ENCODE results near the gene CCDC127. TPM values are rescaled to one million over a fixed set of nuclear protein-coding genes. Genes with fewer than 3 reads are reported as not detected.
"Not testable (repeated sequence)": the region's sequence is repeated elsewhere in the genome, so short reads cannot be mapped to it uniquely, and the experiment has no call there.

The CCDC127 gene, protein sequence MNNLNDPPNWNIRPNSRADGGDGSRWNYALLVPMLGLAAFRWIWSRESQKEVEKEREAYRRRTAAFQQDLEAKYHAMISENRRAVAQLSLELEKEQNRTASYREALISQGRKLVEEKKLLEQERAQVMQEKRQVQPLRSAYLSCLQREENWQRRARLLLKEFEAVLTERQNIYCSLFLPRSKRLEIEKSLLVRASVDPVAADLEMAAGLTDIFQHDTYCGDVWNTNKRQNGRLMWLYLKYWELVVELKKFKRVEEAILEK
- total RNA-seq (7.8 and 8.7 TPM in 2 replicates), polyA plus RNA-seq (1.4 and 1.8 TPM in 2 replicates), polyA minus RNA-seq (1.7 and 2.3 TPM in 2 replicates)
- total RNA-seq (2013), result 5.1 TPM

DNA sequence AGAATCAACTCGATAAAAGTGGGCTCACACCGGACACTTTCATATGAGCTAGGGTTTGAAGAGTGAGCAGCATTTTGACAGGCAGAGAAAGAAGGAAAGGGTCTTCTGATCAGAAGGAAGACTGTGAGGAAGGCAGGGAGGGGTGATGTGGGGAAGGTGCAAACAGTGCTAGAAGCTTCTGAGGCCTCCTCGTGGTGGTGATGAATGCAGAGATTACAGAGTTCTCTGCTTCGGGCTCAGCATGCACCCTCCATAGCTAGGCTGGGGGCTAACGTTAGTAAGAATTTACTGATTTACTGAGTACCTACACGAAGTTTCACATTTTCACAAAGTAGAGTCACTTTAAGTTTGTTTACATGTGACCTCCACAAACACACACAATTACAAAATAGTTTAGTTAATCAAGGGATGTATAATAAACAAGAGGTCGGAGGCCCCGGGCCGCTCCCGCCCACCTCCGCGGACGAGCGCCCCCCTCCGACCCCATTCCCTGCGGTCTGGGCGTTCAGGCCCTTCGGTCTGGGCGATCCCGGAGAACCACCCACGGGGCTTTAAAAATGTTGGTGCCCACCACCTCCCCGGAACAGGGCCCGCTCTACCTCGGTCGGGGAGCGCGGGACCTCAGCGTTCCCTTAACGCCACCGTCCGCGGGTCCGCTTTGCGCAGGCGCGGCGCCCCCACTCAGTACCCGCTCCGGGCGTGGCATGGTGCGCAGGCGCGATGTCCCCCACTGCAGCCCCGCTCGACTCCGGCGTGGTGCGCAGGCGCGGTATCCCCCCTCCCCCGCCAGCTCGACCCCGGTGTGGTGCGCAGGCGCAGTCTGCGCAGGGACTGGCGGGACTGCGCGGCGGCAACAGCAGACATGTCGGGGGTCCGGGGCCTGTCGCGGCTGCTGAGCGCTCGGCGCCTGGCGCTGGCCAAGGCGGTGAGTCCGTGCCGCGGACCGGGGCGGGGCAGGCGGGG lies at the start of gene CCDC127, which contains the start of gene SDHA:
Gene CCDC127 (minus strand): TSS at position 660 of the 963 bp plus-strand sequence. CDS start 1,304 bp downstream, outside the sequence.
Gene SDHA (plus strand): TSS at position 827 of the 963 bp plus-strand sequence. CDS start 36 bp downstream, at position 863.
- not testable (repeated sequence) for H3K27me3 Mint-ChIP-seq; H3K9me3 Mint-ChIP-seq (ENCODE audit: insufficient read depth); H3K36me3 ChIP-seq (replicated peaks in 1 of 2; ENCODE audit: control extremely low read depth in 1 of 2, control insufficient read depth in 1 of 2, extremely low read depth in 1 of 2, insufficient read depth in 2 of 2, low read length in 1 of 2); H3K9me3 ChIP-seq (ENCODE audit: control extremely low read depth in 1 of 3, control insufficient read depth in 2 of 3, insufficient read depth in 1 of 3, low read length in 2 of 3); H3K27me3 ChIP-seq (replicated peaks in 1 of 4; ENCODE audit: control extremely low read depth in 1 of 4, control insufficient read depth in 3 of 4, insufficient read depth in 4 of 4, low read length in 3 of 4)
- Histone ChIP-seq H3K27ac (ENCODE audit: low read length in 2 of 2) (peak within 1 kb of the TSS; percentile 68 to 83), H3K4me3 (ENCODE audit: control extremely low read depth in 1 of 5, extremely low read depth in 1 of 5, insufficient read depth in 1 of 5, low read depth in 2 of 5, low read length in 4 of 5) (peak within 1 kb of the TSS; percentile 67 to 93 (median 90)), H2AFZ (ENCODE audit: insufficient read depth, low read depth, low read length, poor library complexity, severe bottlenecking) (peak within 1 kb of the TSS; percentile 79), H3K4me2 (replicated peaks; ENCODE audit: low read depth, low read length, poor library complexity, severe bottlenecking) (peak within 1 kb of the TSS; percentile 90), H3K9ac (ENCODE audit: low read length) (peak within 1 kb of the TSS; percentile 76), H4K20me1 (ENCODE audit: control insufficient read depth, insufficient read depth, low read length, poor library complexity, severe bottlenecking) (peaks cover 27% of the 10 kb centered on the region), H3K79me2 (ENCODE audit: control insufficient read depth, insufficient read depth, low read length) (peaks cover 75% of the 10 kb centered on the region), H3K4me1 (ENCODE audit: control insufficient read depth in 2 of 2, insufficient read depth in 2 of 2, low read length in 2 of 2) (peaks cover 6 to 23% of the 10 kb centered on the region in 2 donors)
- Mint-ChIP-seq H3K27ac (peak within 1 kb of the TSS; percentile 94), H3K4me3 (peak within 1 kb of the TSS; percentile 96), H3K4me1 (peaks cover 60% of the 10 kb centered on the region)
- peak; percentile 85 for ATAC-seq (ENCODE audit: low read depth)
- DNase-seq, result peak; percentile 99
- WGBS (ENCODE audit: insufficient coverage), result under 1% methylated on average over 66 of the region's 75 CpGs
- POLR2A ChIA-PET, result interaction anchor here (0.6 to 1.9 kb wide), 3 partner anchors 15 to 175 kb away, joined by 3 to 10 read pairs (median 4); partner anchors contain the start of gene PDCD6
- intact Hi-C loops (cut with micrococcal nuclease), result loop anchor here (1.0 kb wide), 2 partner anchors 29 to 54 kb away; partner anchors contain the start of gene PDCD6
- TF ChIP-seq, protein P1, sequence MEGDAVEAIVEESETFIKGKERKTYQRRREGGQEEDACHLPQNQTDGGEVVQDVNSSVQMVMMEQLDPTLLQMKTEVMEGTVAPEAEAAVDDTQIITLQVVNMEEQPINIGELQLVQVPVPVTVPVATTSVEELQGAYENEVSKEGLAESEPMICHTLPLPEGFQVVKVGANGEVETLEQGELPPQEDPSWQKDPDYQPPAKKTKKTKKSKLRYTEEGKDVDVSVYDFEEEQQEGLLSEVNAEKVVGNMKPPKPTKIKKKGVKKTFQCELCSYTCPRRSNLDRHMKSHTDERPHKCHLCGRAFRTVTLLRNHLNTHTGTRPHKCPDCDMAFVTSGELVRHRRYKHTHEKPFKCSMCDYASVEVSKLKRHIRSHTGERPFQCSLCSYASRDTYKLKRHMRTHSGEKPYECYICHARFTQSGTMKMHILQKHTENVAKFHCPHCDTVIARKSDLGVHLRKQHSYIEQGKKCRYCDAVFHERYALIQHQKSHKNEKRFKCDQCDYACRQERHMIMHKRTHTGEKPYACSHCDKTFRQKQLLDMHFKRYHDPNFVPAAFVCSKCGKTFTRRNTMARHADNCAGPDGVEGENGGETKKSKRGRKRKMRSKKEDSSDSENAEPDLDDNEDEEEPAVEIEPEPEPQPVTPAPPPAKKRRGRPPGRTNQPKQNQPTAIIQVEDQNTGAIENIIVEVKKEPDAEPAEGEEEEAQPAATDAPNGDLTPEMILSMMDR (IDR thresholded peaks at IDR 0.05), result peak; percentile 20
- CTCF ChIA-PET, result interaction anchor here (1.3 to 3.5 kb wide), 2 partner anchors 10 to 29 kb away, joined by 4 to 19 read pairs; no protein-coding TSS in a partner anchor
